H54 (cell line): Measurements from ENCODE around the gene VAMP7.
A peak's percentile ranks its signal among the peaks of the same experiment; 100 is the strongest.
"Not testable (repeated sequence)": the region's sequence is repeated elsewhere in the genome, so short reads cannot be mapped to it uniquely, and the experiment has no call there.

Experiments used
- DNase-seq: peaks from one replicate; pipeline ENCODE4 v3.0.0; 2011; ENCODE audit warnings: low spot score, mixed read lengths; ENCODE audit not compliant: insufficient read length
- FAIRE-seq: peaks from 3 replicates; lab custom pipeline; 2011; peaks lifted over from hg19 to GRCh38; lab: Jason Lieb, UNC
- POLR2A ChIP-seq: IDR thresholded peaks from 2 replicates; pipeline ENCODE4 v1.6.1; 2011; ENCODE audit warnings: low read depth, mild to moderate bottlenecking, low read length

The VAMP7 gene

GRCh38 chrX:155886409-155886808, 5.3 kb downstream of the VAMP7 start:
- DNase-seq (no peak), FAIRE-seq (no peak)
- no peak for TF ChIP-seq POLR2A

- DNase-seq, result peak; percentile 13
- no peak for TF ChIP-seq POLR2A
- peak; percentile 98 for FAIRE-seq
These were observed 7.0 kb downstream of the VAMP7 start for GRCh38 chrX:155888139-155888538.

GRCh38 chrX:155889328-155889727, 8.2 kb downstream of the VAMP7 start:
- TF ChIP-seq POLR2A, result no peak
- FAIRE-seq, result no peak
- DNase-seq, result no peak

GRCh38 chrX:155891446-155892210, 10.5 kb downstream of the VAMP7 start:
- FAIRE-seq, result no peak
- TF ChIP-seq POLR2A, result no peak
- no peak for DNase-seq

GRCh38 chrX:155893521-155893920, 12.4 kb downstream of the VAMP7 start:
- no peak for DNase-seq
- FAIRE-seq, result no peak
- TF ChIP-seq POLR2A, result no peak

GRCh38 chrX:155896512-155896911, 15.4 kb downstream of the VAMP7 start:
- DNase-seq, result no peak
- FAIRE-seq, result no peak
- no peak for TF ChIP-seq POLR2A

GRCh38 chrX:155899366-155899765, 18.2 kb downstream of the VAMP7 start:
- DNase-seq (no peak), FAIRE-seq (no peak)
- TF ChIP-seq POLR2A, result no peak

- no peak for DNase-seq
- peak; percentile 36 for FAIRE-seq
- TF ChIP-seq POLR2A, result no peak
These were observed 19.6 kb downstream of the VAMP7 start for GRCh38 chrX:155900765-155901164.

GRCh38 chrX:155907661-155908060, 26.5 kb downstream of the VAMP7 start:
- not testable (repeated sequence) for FAIRE-seq, DNase-seq

- DNase-seq, result no peak
- TF ChIP-seq POLR2A, result no peak
- no peak for FAIRE-seq
These were observed 42.1 kb downstream of the VAMP7 start for GRCh38 chrX:155923200-155923599.

- DNase-seq, FAIRE-seq: not testable (repeated sequence)
These were observed 49.9 kb downstream of the VAMP7 start for GRCh38 chrX:155930852-155931618.

GRCh38 chrX:155938132-155938531, 57.0 kb downstream of the VAMP7 start:
- no peak for DNase-seq
- FAIRE-seq, result no peak
- TF ChIP-seq POLR2A, result no peak

GRCh38 chrX:155949098-155949497, 68.0 kb downstream of the VAMP7 start:
- no peak for FAIRE-seq
- TF ChIP-seq POLR2A, result no peak
- DNase-seq, result no peak

GRCh38 chrX:155951237-155951789, 70.2 kb downstream of the VAMP7 start:
- DNase-seq (no peak), FAIRE-seq (no peak)
- no peak for TF ChIP-seq POLR2A

- no peak for TF ChIP-seq POLR2A
- no peak for FAIRE-seq
- DNase-seq, result no peak
These were observed 71.9 kb downstream of the VAMP7 start for GRCh38 chrX:155953055-155953454.
